ENCODE results near the gene CGREF1. TPM values are rescaled to one million over a fixed set of nuclear protein-coding genes. Genes with fewer than 3 reads are reported as not detected.

Gene CGREF1
- total RNA-seq, 2 experiments from 2014 or later: 3.7 to 4.3 TPM

DNA sequence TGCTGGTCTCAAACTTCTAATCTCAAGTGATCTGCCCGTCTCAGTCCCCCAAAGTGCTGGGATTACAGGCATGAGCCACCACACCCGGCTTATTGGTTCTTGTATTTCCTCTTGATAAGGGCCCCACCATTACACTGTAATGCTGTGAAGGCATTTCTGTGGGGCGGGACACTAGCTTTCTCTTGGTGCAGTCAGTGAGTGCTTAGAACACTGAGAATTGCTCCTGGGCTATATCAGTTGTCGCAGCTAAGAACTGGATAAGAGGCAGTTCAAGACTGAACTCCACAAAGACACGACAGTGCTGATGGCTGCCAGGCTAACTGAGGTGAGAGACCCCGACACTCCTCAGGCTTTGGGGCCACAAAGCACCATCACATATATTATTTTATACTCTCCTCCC is 30.3 kb downstream of the CGREF1 start:
- ChIA-PET CTCF (interaction anchor here (1.6 to 2.4 kb wide), 2 partner anchors 9 to 191 kb away, joined by 5 to 16 read pairs; no protein-coding TSS in a partner anchor), POLR2A (no interaction called here)
- ATAC-seq: no peak
- DNase-seq: no peak
- TF ChIP-seq, protein P1, sequence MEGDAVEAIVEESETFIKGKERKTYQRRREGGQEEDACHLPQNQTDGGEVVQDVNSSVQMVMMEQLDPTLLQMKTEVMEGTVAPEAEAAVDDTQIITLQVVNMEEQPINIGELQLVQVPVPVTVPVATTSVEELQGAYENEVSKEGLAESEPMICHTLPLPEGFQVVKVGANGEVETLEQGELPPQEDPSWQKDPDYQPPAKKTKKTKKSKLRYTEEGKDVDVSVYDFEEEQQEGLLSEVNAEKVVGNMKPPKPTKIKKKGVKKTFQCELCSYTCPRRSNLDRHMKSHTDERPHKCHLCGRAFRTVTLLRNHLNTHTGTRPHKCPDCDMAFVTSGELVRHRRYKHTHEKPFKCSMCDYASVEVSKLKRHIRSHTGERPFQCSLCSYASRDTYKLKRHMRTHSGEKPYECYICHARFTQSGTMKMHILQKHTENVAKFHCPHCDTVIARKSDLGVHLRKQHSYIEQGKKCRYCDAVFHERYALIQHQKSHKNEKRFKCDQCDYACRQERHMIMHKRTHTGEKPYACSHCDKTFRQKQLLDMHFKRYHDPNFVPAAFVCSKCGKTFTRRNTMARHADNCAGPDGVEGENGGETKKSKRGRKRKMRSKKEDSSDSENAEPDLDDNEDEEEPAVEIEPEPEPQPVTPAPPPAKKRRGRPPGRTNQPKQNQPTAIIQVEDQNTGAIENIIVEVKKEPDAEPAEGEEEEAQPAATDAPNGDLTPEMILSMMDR (IDR thresholded peaks at IDR 0.05): no peak
- no peaks in the 10 kb centered on the region for H3K36me3 Mint-ChIP-seq (ENCODE audit: low read depth)
- no peak overlapping the region for H3K4me3 Mint-ChIP-seq
- H3K27me3 Mint-ChIP-seq: no peaks in the 10 kb centered on the region
- intact Hi-C loops (cut with micrococcal nuclease): loop anchor here (5.0 kb wide), 1 partner anchor 126 kb away; no protein-coding TSS in a partner anchor
- no peak overlapping the region for H3K27ac Mint-ChIP-seq
- peaks cover 14% of the 10 kb centered on the region for H3K4me1 Mint-ChIP-seq (ENCODE audit: low read depth)
- H3K9me3 Mint-ChIP-seq: no peaks in the 10 kb centered on the region

GRCh38 chr2:27087823-27088410 is 31.0 kb downstream of the CGREF1 start:
- H3K4me3 Mint-ChIP-seq: peak overlapping the region; percentile 82
- DNase-seq (no peak), ATAC-seq (no peak)
- no peak overlapping the region for H3K27ac Mint-ChIP-seq
- H3K9me3 Mint-ChIP-seq: no peaks in the 10 kb centered on the region
- intact Hi-C loops (cut with micrococcal nuclease): loop anchor here (5.0 kb wide), 1 partner anchor 126 kb away; no protein-coding TSS in a partner anchor
- ChIA-PET CTCF (interaction anchor here (0.9 to 2.4 kb wide), 7 partner anchors 9 to 242 kb away, joined by 3 to 16 read pairs (median 4); no protein-coding TSS in a partner anchor), POLR2A (interaction anchor here (0.6 to 2.2 kb wide), 3 partner anchors 9 to 55 kb away, joined by 3 to 10 read pairs (median 3); no protein-coding TSS in a partner anchor)
- no peaks in the 10 kb centered on the region for H3K36me3 Mint-ChIP-seq (ENCODE audit: low read depth)
- H3K27me3 Mint-ChIP-seq: no peaks in the 10 kb centered on the region
- peaks cover 14% of the 10 kb centered on the region for H3K4me1 Mint-ChIP-seq (ENCODE audit: low read depth)
- TF ChIP-seq, protein P1 (IDR thresholded peaks at IDR 0.05): no peak

GRCh38 chr2:27086724-27087593 is 32.0 kb downstream of the CGREF1 start, which contains the start of gene KHK:
Gene KHK, plus strand, starts transcription at chr2:27086772. Its CDS starts 488 bp downstream, at chr2:27087260.
- peaks cover 14% of the 10 kb centered on the region for H3K4me1 Mint-ChIP-seq (ENCODE audit: low read depth)

GRCh38 chr2:27086090-27086723 is 32.7 kb downstream of the CGREF1 start:
- Mint-ChIP-seq H3K9me3 (no peaks in the 10 kb centered on the region), H3K36me3 (ENCODE audit: low read depth) (no peaks in the 10 kb centered on the region), H3K4me3 (peak overlapping the region; percentile 82), H3K27me3 (no peaks in the 10 kb centered on the region), H3K4me1 (ENCODE audit: low read depth) (peaks cover 21% of the 10 kb centered on the region), H3K27ac (peak overlapping the region; percentile 84)
- TF ChIP-seq, protein P1 (IDR thresholded peaks at IDR 0.05): peak; percentile 92
- ATAC-seq (peak; percentile 90), DNase-seq (peak; percentile 96)
- ChIA-PET CTCF (interaction anchor here (0.7 to 4.1 kb wide), 9 partner anchors 9 to 216 kb away, joined by 3 to 20 read pairs (median 3); partner anchors contain the start of genes AGBL5 and OST4), POLR2A (interaction anchor here (1.1 to 6.1 kb wide), 3 partner anchors 11 to 15 kb away, joined by 3 to 40 read pairs (median 10); partner anchors contain the start of gene OST4)
- intact Hi-C loops (cut with micrococcal nuclease): loop anchor here (5.0 kb wide), 1 partner anchor 124 kb away; no protein-coding TSS in a partner anchor

More at GRCh38 chr2:27086724-27087593, 32.0 kb downstream of the CGREF1 start, which contains the start of gene KHK:
- Mint-ChIP-seq H3K9me3 (no peaks in the 10 kb centered on the region), H3K4me3 (peak within 1 kb of the TSS; percentile 82), H3K27ac (peak within 1 kb of the TSS; percentile 84), H3K27me3 (no peaks in the 10 kb centered on the region), H3K36me3 (ENCODE audit: low read depth) (no peaks in the 10 kb centered on the region)
- POLR2A ChIA-PET: interaction anchor here (0.6 to 2.2 kb wide), 4 partner anchors 10 to 133 kb away, joined by 3 to 10 read pairs (median 4); partner anchors contain the start of gene OST4
- ATAC-seq (peak; percentile 2), DNase-seq (no peak)
- intact Hi-C loops (cut with micrococcal nuclease): loop anchor here (5.0 kb wide), 1 partner anchor 125 kb away; no protein-coding TSS in a partner anchor
- CTCF ChIA-PET: interaction anchor here (0.7 to 4.1 kb wide), 12 partner anchors 8 to 241 kb away, joined by 3 to 20 read pairs (median 4); partner anchors contain the start of gene AGBL5
- TF ChIP-seq, protein P1 (IDR thresholded peaks at IDR 0.05): peak; percentile 51

Measured in activated CD8-positive, alpha-beta T cell treated with anti-CD3 and anti-CD28 coated beads for 36 hours (primary cell).